MCF 10A (cell line): ENCODE measurements around the gene STPG3. TPM values are rescaled to one million over a fixed set of nuclear protein-coding genes. Genes with fewer than 3 reads are reported as not detected.
"Not testable (repeated sequence)": the region's sequence is repeated elsewhere in the genome, so short reads cannot be mapped to it uniquely, and the experiment has no call there.

Experiments
- BruUV-seq: library from RNA; stranded (reverse); fragments of 400-500 nt; replicated peaks from 2 replicates; lab custom pipeline; 2021; lab: Mats Ljungman, UMichigan
- CTCF ChIA-PET: fragments of 300-600 bp; sonication (Branson Sonifier 250); formaldehyde crosslinking; extraction: SDS; loops from one replicate; lab custom pipeline; 2021; ENCODE audit warnings: antibody characterized with exemption, inconsistent platforms; lab: Yijun Ruan, JAX
- POLR2A ChIA-PET: fragments of 300-600, 350-650 bp; sonication (Branson Sonifier 250); formaldehyde crosslinking; extraction: SDS; loops from one replicate; lab custom pipeline; 2020; ENCODE audit warnings: antibody characterized with exemption, inconsistent platforms; lab: Yijun Ruan, JAX
- DNase-seq: peaks from one replicate; pipeline ENCODE4 v3.0.0-alpha.2; 2018; ENCODE audit not compliant: unreplicated experiment
- H3K27ac Mint-ChIP-seq: one replicate; pipeline ENCODE4 v1.8.0; 2022; ENCODE audit warnings: mild to moderate bottlenecking, low read depth, mixed read lengths; ENCODE audit not compliant: unreplicated experiment
- H3K27me3 Mint-ChIP-seq: one replicate; pipeline ENCODE4 v1.8.0; 2022; ENCODE audit warnings: mixed read lengths; ENCODE audit not compliant: insufficient read depth, unreplicated experiment
- H3K36me3 Mint-ChIP-seq: one replicate; pipeline ENCODE4 v1.8.0; 2022; ENCODE audit warnings: mild to moderate bottlenecking, moderate library complexity, mixed read lengths; ENCODE audit not compliant: insufficient read depth, unreplicated experiment
- H3K4me1 Mint-ChIP-seq: one replicate; pipeline ENCODE4 v1.8.0; 2022; ENCODE audit warnings: mixed read lengths; ENCODE audit not compliant: insufficient read depth, unreplicated experiment
- H3K4me3 Mint-ChIP-seq: one replicate; pipeline ENCODE4 v1.8.0; 2022; ENCODE audit warnings: mild to moderate bottlenecking, moderate library complexity, mixed read lengths; ENCODE audit not compliant: unreplicated experiment
- H3K9me3 Mint-ChIP-seq: one replicate; pipeline ENCODE4 v1.8.0; 2022; ENCODE audit warnings: mixed read lengths; ENCODE audit not compliant: unreplicated experiment
- intact Hi-C: fragments of 100-400 bp; cut with micrococcal nuclease; formaldehyde crosslinking; loops from 2 replicates; pipeline ENCODE4 v1.14.1; 2022
- total RNA-seq: library from RNA; stranded (reverse); gene quantifications from 2 replicates; pipeline ENCODE4 v1.2.3, GENCODE V29; 2022
- TF ChIP-seq, protein P1 (sequence below): fragments of 200-600 bp; IDR thresholded peaks from one replicate; pipeline ENCODE4 v1.8.0; 2022; ENCODE audit warnings: antibody characterized with exemption, mild to moderate bottlenecking; ENCODE audit not compliant: unreplicated experiment

STPG3 gene
- total RNA-seq, 1 experiment from 2014 or later = not detected

DNA sequence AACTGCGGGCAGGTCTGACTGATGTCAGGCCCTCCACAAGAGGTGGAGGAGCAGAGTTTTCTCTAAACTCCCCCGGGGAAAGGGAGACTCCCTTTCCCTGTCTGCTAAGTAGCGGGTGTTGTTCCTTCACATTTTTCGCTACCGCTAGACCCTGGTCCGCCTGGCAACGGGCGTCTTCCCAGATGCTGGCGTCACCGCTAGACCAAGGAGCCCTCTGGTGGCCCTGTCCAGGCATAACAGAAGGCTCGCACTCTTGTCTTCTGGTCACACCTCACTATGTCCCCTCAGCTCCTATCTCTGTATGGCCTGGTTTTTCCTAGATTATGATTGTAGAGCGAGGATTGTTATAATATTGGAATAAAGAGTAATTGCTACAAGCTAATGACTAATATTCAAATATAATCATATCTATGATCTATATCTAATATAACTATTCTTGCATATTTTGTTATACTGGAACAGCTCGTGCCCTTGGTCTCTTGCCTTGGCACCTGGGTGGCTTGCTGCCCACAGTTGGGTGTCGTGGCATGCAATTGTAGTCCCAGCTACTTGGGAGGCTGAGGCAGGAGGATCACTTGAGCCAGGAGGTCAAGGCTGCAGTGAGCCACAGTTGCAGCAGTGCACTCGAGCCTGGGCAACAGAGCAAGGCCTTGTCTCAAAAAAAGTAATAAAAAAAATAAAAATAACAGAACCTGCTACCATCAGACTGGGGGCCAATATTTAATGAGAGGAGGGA is 11.3 kb downstream of the STPG3 start:
- BruUV-seq, H3K27me3 Mint-ChIP-seq, H3K4me3 Mint-ChIP-seq, H3K9me3 Mint-ChIP-seq, intact Hi-C loops, H3K27ac Mint-ChIP-seq, H3K4me1 Mint-ChIP-seq: not testable (repeated sequence)
- peak; percentile 36 for DNase-seq
- ChIA-PET CTCF (interaction anchor here (0.6 to 1.1 kb wide), 3 partner anchors 12 to 47 kb away, joined by 3 to 4 read pairs (median 3); no protein-coding TSS in a partner anchor), POLR2A (interaction anchor here (0.6 to 1.9 kb wide), 2 partner anchors 22 to 45 kb away, joined by 3 to 9 read pairs; partner anchors contain the start of gene TUBB4B)
- TF ChIP-seq, protein P1, sequence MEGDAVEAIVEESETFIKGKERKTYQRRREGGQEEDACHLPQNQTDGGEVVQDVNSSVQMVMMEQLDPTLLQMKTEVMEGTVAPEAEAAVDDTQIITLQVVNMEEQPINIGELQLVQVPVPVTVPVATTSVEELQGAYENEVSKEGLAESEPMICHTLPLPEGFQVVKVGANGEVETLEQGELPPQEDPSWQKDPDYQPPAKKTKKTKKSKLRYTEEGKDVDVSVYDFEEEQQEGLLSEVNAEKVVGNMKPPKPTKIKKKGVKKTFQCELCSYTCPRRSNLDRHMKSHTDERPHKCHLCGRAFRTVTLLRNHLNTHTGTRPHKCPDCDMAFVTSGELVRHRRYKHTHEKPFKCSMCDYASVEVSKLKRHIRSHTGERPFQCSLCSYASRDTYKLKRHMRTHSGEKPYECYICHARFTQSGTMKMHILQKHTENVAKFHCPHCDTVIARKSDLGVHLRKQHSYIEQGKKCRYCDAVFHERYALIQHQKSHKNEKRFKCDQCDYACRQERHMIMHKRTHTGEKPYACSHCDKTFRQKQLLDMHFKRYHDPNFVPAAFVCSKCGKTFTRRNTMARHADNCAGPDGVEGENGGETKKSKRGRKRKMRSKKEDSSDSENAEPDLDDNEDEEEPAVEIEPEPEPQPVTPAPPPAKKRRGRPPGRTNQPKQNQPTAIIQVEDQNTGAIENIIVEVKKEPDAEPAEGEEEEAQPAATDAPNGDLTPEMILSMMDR = peak; percentile 31
- peaks cover 60% of the 10 kb centered on the region for H3K36me3 Mint-ChIP-seq

DNA sequence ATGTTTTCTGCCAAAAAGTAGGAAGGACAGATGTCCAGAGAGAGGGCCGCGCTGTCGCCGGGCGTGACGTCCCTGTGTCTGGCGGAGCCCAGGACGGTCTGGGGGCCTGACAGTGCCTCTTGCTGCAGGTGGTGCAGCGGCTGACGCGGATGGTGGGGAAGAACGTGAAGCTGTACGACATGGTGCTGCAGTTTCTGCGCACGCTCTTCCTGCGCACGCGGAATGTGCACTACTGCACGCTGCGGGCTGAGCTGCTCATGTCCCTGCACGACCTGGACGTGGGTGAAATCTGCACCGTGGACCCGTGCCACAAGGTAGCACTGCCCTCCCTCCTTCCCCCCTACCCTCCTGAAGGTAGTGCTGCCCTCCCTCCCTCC is 11.8 kb downstream of the STPG3 start:
- TF ChIP-seq, protein P1 = no peak
- POLR2A ChIA-PET = interaction anchor here (0.5 kb wide), 1 partner anchor 9 kb away, joined by 3 read pairs; no protein-coding TSS in a partner anchor
- no peak for DNase-seq
- CTCF ChIA-PET = interaction anchor here (0.6 to 1.1 kb wide), 2 partner anchors 12 to 91 kb away, joined by 3 read pairs; no protein-coding TSS in a partner anchor
- Mint-ChIP-seq H3K9me3 (no peaks in the 10 kb centered on the region), H3K4me3 (no peak overlapping the region), H3K4me1 (peaks cover 5% of the 10 kb centered on the region), H3K27ac (no peak overlapping the region), H3K27me3 (no peaks in the 10 kb centered on the region), H3K36me3 (peaks cover 55% of the 10 kb centered on the region)
- BruUV-seq = no TSS peak
- intact Hi-C loops = no loop called here

DNA sequence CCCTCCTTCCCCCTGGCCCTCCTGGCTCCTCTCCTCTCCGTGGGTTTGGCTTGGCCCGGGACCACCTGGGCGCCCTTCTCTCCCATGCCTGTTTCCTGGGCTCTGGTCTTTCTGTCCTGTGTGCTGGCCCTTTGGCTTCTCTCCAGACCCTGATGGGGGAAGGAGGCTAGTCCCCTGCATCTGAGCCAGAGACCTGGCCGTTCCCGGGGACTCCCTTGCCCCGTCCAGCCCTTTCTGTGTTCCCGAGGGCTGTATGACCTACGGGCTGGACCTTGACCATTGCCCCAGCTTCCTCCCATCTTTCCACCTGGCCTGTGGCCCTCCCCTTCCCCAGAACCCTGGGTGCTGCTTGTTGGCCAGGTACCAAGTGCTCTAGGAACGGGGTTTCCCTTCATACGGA is 12.4 kb downstream of the STPG3 start:
- intact Hi-C loops = no loop called here

DNA sequence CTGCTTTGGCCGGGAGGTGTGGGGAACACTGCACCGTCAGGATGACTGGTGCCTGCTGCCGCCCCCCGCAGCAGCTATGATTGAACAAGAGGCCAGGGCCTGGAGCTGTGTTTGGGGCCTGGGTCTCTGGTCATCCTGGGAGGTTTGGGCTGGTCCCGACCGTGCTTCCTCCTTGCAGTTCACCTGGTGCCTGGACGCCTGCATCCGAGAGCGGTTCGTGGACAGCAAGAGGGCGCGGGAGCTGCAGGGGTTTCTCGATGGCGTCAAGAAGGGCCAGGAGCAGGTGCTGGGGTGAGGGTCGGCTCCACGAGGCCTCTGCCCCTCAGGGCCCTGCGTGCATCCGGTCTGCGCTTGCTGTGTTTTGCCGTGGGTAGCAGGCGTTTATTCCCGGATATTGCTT is 13.0 kb downstream of the STPG3 start:
- CTCF ChIA-PET = interaction anchor here (0.7 kb wide), 1 partner anchor 23 kb away, joined by 3 read pairs; the partner anchor contains the start of gene TUBB4B
- POLR2A ChIA-PET = interaction anchor here (1.9 kb wide), 1 partner anchor 10 kb away, joined by 4 read pairs; no protein-coding TSS in a partner anchor

More for the DNA sequence above, 12.4 kb downstream of the STPG3 start:
- BruUV-seq = no TSS peak
- no peak overlapping the region for H3K4me3 Mint-ChIP-seq
- POLR2A ChIA-PET = interaction anchor here (0.5 kb wide), 1 partner anchor 8 kb away, joined by 3 read pairs; no protein-coding TSS in a partner anchor
- peaks cover 7% of the 10 kb centered on the region for H3K4me1 Mint-ChIP-seq
- H3K27ac Mint-ChIP-seq = no peak overlapping the region
- no peaks in the 10 kb centered on the region for H3K9me3 Mint-ChIP-seq
- peaks cover 49% of the 10 kb centered on the region for H3K36me3 Mint-ChIP-seq
- CTCF ChIA-PET = interaction anchor here (0.6 to 1.1 kb wide), 3 partner anchors 11 to 196 kb away, joined by 3 to 4 read pairs (median 3); no protein-coding TSS in a partner anchor
- no peak for DNase-seq
- TF ChIP-seq, protein P1 = no peak
- H3K27me3 Mint-ChIP-seq = no peaks in the 10 kb centered on the region

More for the DNA sequence above, 13.0 kb downstream of the STPG3 start:
- no peaks in the 10 kb centered on the region for H3K9me3 Mint-ChIP-seq
- TF ChIP-seq, protein P1 = no peak
- H3K27ac Mint-ChIP-seq = no peak overlapping the region
- no peak for DNase-seq
- intact Hi-C loops = no loop called here
- peaks cover 12% of the 10 kb centered on the region for H3K4me1 Mint-ChIP-seq
- BruUV-seq = no TSS peak
- H3K27me3 Mint-ChIP-seq = no peaks in the 10 kb centered on the region
- no peak overlapping the region for H3K4me3 Mint-ChIP-seq
- H3K36me3 Mint-ChIP-seq = peaks cover 43% of the 10 kb centered on the region
